Stomach (tissue), 9 donors: ENCODE results near the gene ZNF81. TPM values are rescaled to one million over a fixed set of nuclear protein-coding genes. Genes with fewer than 3 reads are reported as not detected.
"Not testable (repeated sequence)": the region's sequence is repeated elsewhere in the genome, so short reads cannot be mapped to it uniquely, and the experiment has no call there.

Source experiments
- DNase-seq, 2 donors: peaks; one replicate each; pipeline versions ENCODE4 v3.0.0 to v3.0.0-alpha.2; 2013 to 2019
- H3K27ac ChIP-seq, 5 donors: fragments of 200-600 bp in 4 of 5; sonication (generic) in 4 of 5; one replicate each; pipeline ENCODE4 v1.5.1; 2013 to 2019; ENCODE audit warnings: mild to moderate bottlenecking in 1 of 5, moderate library complexity in 1 of 5
- H3K27me3 ChIP-seq, 3 donors: fragments of 200-600 bp; sonication (generic); one replicate each; pipeline ENCODE4 v1.5.1; 2017 to 2019; ENCODE audit warnings: mixed run types in 1 of 3
- H3K36me3 ChIP-seq, 4 donors: fragments of 200-600 bp; sonication (generic); 1 replicate in 3 of 4; 2 replicates in 1 of 4; pipeline ENCODE4 v1.5.1; 2016 to 2019
- H3K4me1 ChIP-seq, 4 donors: fragments of 200-600 bp; sonication (generic); one replicate each; pipeline ENCODE4 v1.5.1; 2016 to 2019
- H3K4me3 ChIP-seq, 4 donors: fragments of 200-600 bp; sonication (generic) in 3 of 4; one replicate each; pipeline ENCODE4 v1.5.1; 2016 to 2019; ENCODE audit warnings: mild to moderate bottlenecking in 1 of 4
- H3K9me3 ChIP-seq, 4 donors: fragments of 200-600 bp; sonication (generic); one replicate each; pipeline ENCODE4 v1.5.1; 2016 to 2019
- EP300 ChIP-seq: sonication (generic); formaldehyde crosslinking; IDR thresholded peaks from one replicate; pipeline ENCODE4 v1.6.1; 2017; ENCODE audit warnings: antibody characterized with exemption
- POLR2A ChIP-seq, 4 donors: fragments of 450-650 bp; IDR thresholded peaks; one replicate each; pipeline ENCODE4 v1.6.1; 2016; ENCODE audit warnings: antibody characterized with exemption in 4 of 4, control low read depth in 2 of 4, mild to moderate bottlenecking in 1 of 4, moderate library complexity in 1 of 4
- POLR2AphosphoS5 ChIP-seq, 3 donors: sonication (generic); formaldehyde crosslinking; IDR thresholded peaks; one replicate each; pipeline ENCODE4 v1.6.1; 2016; ENCODE audit warnings: antibody characterized with exemption in 3 of 3
- WGBS, 5 donors: extraction: QIAGEN DNeasy Blood & Tissue Kit in 3 of 5; methylation state at CpG; one replicate each; pipeline versions ENCODE4 v1.1.5 to v1.1.7; 2013 to 2018; 5-methylcytosine and 5-hydroxymethylcytosine counted together
- intact Hi-C: fragments of 100-400 bp; cut with DNase I; formaldehyde crosslinking; loops from one replicate; pipeline ENCODE4 v1.15.1; 2023; ENCODE audit warnings: low total_unique reads
- polyA plus RNA-seq, 3 donors: library from polyadenylated mRNA; stranded (reverse); fragments of 200-250 nt; gene quantifications; one replicate each; pipeline ENCODE4 v1.2.3, GENCODE V29; 2013
- total RNA-seq, 5 donors: library from RNA; depleted of rRNA; stranded (reverse); fragments of >200 nt; gene quantifications; one replicate each; pipeline versions ENCODE4 v1.1.0 to v1.2.3, GENCODE V29; 2014 to 2016
- TF ChIP-seq, protein P1 (sequence below), 7 experiments: fragments of 450-650 bp in 4 of 7; fragments of 200-600 bp in 3 of 7; sonication (generic) in 3 of 7; IDR thresholded peaks; one replicate each; pipeline ENCODE4 v1.5.1; 2016 to 2019; ENCODE audit warnings: antibody characterized with exemption in 7 of 7, control low read depth in 2 of 7, mild to moderate bottlenecking in 1 of 7
- donor health status: healthy with polysubstance abuse.
- donor health status: Bipolar disorder and iron deficiency.
- donor health status: healthy.

Gene ZNF81
- total and polyA plus RNA-seq, 8 donors = 0.46 to 10.5 (median 2.5) TPM

- WGBS, 5 donors = 75 to 91% (median 83%) methylated on average over 4 of the region's 4 CpGs
- no peak for DNase-seq
- no peak for TF ChIP-seq POLR2AphosphoS5 (IDR thresholded peaks at IDR 0.05)
- TF ChIP-seq, protein P1, sequence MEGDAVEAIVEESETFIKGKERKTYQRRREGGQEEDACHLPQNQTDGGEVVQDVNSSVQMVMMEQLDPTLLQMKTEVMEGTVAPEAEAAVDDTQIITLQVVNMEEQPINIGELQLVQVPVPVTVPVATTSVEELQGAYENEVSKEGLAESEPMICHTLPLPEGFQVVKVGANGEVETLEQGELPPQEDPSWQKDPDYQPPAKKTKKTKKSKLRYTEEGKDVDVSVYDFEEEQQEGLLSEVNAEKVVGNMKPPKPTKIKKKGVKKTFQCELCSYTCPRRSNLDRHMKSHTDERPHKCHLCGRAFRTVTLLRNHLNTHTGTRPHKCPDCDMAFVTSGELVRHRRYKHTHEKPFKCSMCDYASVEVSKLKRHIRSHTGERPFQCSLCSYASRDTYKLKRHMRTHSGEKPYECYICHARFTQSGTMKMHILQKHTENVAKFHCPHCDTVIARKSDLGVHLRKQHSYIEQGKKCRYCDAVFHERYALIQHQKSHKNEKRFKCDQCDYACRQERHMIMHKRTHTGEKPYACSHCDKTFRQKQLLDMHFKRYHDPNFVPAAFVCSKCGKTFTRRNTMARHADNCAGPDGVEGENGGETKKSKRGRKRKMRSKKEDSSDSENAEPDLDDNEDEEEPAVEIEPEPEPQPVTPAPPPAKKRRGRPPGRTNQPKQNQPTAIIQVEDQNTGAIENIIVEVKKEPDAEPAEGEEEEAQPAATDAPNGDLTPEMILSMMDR (IDR thresholded peaks at IDR 0.05) = no peak
- Histone ChIP-seq H3K27me3 (no peaks in the 10 kb centered on the region), H3K27ac (no peak overlapping the region), H3K4me3 (no peak overlapping the region), H3K4me1 (no peaks in the 10 kb centered on the region), H3K36me3 (no peaks in the 10 kb centered on the region), H3K9me3 (no peaks in the 10 kb centered on the region)
- intact Hi-C loops = no loop called here
Observed at GRCh38 chrX:47802589-47802988, 34.1 kb upstream of the ZNF81 start.

- H3K9me3 ChIP-seq, intact Hi-C loops, H3K27ac ChIP-seq, H3K4me3 ChIP-seq, H3K36me3 ChIP-seq, H3K4me1 ChIP-seq, H3K27me3 ChIP-seq: not testable (repeated sequence)
- 45 to 61% (median 60%) methylated on average over 17 to 21 of the region's 21 CpGs for WGBS, 5 donors
- peak in 1 of 2 donors; percentile 28 for DNase-seq
Observed at GRCh38 chrX:47803103-47803502, 33.6 kb upstream of the ZNF81 start.

DNA sequence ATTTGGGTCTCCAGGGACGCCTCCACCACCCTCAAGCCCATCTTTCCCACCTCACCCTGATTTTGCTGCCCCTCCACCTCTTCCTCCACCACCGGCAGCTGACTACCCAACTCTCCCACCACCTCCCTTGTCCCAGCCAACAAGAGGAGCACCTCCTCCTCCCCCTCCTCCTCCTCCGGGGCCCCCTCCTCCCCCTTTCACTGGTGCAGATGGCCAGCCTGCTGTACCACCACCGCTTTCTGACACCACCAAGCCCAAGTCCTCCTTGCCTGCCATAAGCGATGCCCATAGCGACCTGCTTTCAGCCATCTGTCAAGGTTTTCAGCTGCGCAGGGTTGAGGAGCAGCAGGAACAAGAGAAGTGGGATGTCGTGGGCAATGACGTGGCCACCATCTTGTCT, 32.4 kb upstream of the ZNF81 start:
- intact Hi-C loops = no loop called here
- Histone ChIP-seq H3K27me3 (no peaks in the 10 kb centered on the region), H3K4me3 (no peak overlapping the region), H3K9me3 (no peaks in the 10 kb centered on the region), H3K36me3 (no peaks in the 10 kb centered on the region), H3K4me1 (no peaks in the 10 kb centered on the region), H3K27ac (no peak overlapping the region)
- 87 to 96% (median 96%) methylated on average over 4 to 9 of the region's 9 CpGs for WGBS, 5 donors
- DNase-seq = no peak
- TF ChIP-seq POLR2AphosphoS5 (IDR thresholded peaks at IDR 0.05) (no peak), POLR2A (IDR thresholded peaks at IDR 0.05) (no peak), EP300 (no peak)
- TF ChIP-seq, protein P1 (IDR thresholded peaks at IDR 0.05) = no peak

DNA sequence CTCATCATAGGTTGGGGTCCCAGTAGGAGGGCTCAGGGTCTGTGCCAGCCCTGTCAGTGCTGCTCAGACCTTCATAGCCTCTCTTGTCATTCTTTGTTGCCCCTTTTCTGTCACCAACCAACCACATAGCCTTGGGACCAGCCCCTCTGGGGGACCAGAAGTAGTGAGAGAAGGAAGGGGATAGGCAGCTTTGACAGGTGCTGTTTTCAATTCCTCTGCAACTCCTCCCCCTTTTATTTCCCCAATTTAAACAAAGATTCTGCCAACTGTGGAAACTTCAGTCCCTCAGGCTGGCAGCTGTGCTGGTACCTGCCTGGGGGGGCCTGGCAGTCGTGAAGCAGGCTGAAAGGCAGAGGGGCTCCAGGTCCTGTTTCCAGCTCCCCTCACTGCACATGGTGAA, 30.9 kb upstream of the ZNF81 start:
- DNase-seq, intact Hi-C loops, H3K27me3 ChIP-seq, H3K36me3 ChIP-seq, H3K9me3 ChIP-seq, H3K27ac ChIP-seq, H3K4me3 ChIP-seq, H3K4me1 ChIP-seq: not testable (repeated sequence)
- 18 to 36% (median 26%) methylated on average over 1 of the region's 1 CpG; no CpG with 5 or more reads in 1 of the 5 donors for WGBS, 5 donors

- H3K27me3 ChIP-seq, H3K27ac ChIP-seq, H3K4me1 ChIP-seq, H3K9me3 ChIP-seq, DNase-seq, intact Hi-C loops, H3K36me3 ChIP-seq, H3K4me3 ChIP-seq: not testable (repeated sequence)
- whole genome bisulfite sequencing, 5 donors = 65 to 83% (median 74%) methylated on average over 6 to 12 of the region's 14 CpGs
Observed at GRCh38 chrX:47806415-47807271, 30.1 kb upstream of the ZNF81 start.

DNA sequence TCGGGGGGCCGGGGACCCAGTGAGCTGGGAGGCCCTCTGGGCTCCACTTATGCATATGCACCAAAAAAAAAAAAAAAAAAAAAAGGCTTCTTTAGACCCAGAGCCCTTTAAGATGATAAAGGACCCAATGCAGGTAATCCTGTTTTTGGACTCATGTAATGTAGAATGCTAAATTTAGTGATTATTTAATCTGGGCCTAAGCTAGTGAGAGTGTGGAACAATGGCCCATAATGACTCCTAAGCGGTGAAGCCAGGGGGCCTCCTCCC, 29.5 kb upstream of the ZNF81 start:
- 45 to 82% (median 77%) methylated on average over 3 of the region's 3 CpGs for WGBS, 5 donors
- H3K27me3 ChIP-seq, intact Hi-C loops, H3K9me3 ChIP-seq, H3K36me3 ChIP-seq, DNase-seq, H3K4me1 ChIP-seq, H3K4me3 ChIP-seq, H3K27ac ChIP-seq: not testable (repeated sequence)
